HG03432 (cell line): ENCODE measurements around the gene CDC16.

ENCODE experiments used
- ATAC-seq: cut with Tn5 transposase; IDR thresholded peaks from one replicate; pipeline ENCODE4 v1.9.1; 2021; ENCODE audit warnings: mild to moderate bottlenecking, moderate library complexity; ENCODE audit not compliant: unreplicated experiment

The CDC16 gene

GRCh38 chr13:114296448-114296847 lies 61.8 kb downstream of the CDC16 start:
- ATAC-seq: no peak

- ATAC-seq: no peak
Measured at GRCh38 chr13:114296902-114297301, 62.2 kb downstream of the CDC16 start.

GRCh38 chr13:114298866-114299265 lies 64.2 kb downstream of the CDC16 start:
- no peak for ATAC-seq

GRCh38 chr13:114299604-114300305 lies 65.1 kb downstream of the CDC16 start:
- ATAC-seq: no peak

- ATAC-seq: no peak
Measured at GRCh38 chr13:114303700-114304327, 69.1 kb downstream of the CDC16 start.

- ATAC-seq: no peak
Measured at GRCh38 chr13:114304346-114305034, 69.8 kb downstream of the CDC16 start.

- no peak for ATAC-seq
Measured at GRCh38 chr13:114309086-114309485, 74.4 kb downstream of the CDC16 start.

- no peak for ATAC-seq
Measured at GRCh38 chr13:114309806-114310410, 75.2 kb downstream of the CDC16 start.

- no peak for ATAC-seq
Measured at GRCh38 chr13:114310956-114311355, 76.3 kb downstream of the CDC16 start.

- ATAC-seq: no peak
Measured at GRCh38 chr13:114311387-114311786, 76.7 kb downstream of the CDC16 start.

- ATAC-seq: no peak
Measured at GRCh38 chr13:114311908-114312307, 77.2 kb downstream of the CDC16 start.

- ATAC-seq: no peak
Measured at GRCh38 chr13:114313061-114313860, 78.6 kb downstream of the CDC16 start.

GRCh38 chr13:114314074-114314912 lies 79.6 kb downstream of the CDC16 start, which contains the start of gene CHAMP1:
CHAMP1 (plus strand) TSS chr13:114314503; CDS start chr13:114323843, 9,340 bp downstream.
- peak; percentile 88 for ATAC-seq

- ATAC-seq: no peak
Measured at GRCh38 chr13:114315074-114315785, 80.5 kb downstream of the CDC16 start.

GRCh38 chr13:114318624-114319023 lies 83.9 kb downstream of the CDC16 start:
- no peak for ATAC-seq

- no peak for ATAC-seq
Measured at GRCh38 chr13:114319441-114319913, 84.8 kb downstream of the CDC16 start.

- ATAC-seq: no peak
Measured at GRCh38 chr13:114320065-114320464, 85.4 kb downstream of the CDC16 start.

GRCh38 chr13:114321256-114321655 lies 86.6 kb downstream of the CDC16 start:
- ATAC-seq: no peak
